ENCODE measurements around the gene CRY1.

Gene CRY1

GRCh38 chr12:106981788-106982187 lies 111.6 kb downstream of the CRY1 start:
- no peak for TF ChIP-seq CTCF (conservative IDR thresholded peaks at IDR 0.05)
- no peak overlapping the region for H3K27ac ChIP-seq

GRCh38 chr12:106980944-106981343 lies 112.4 kb downstream of the CRY1 start:
- no peak overlapping the region for H3K27ac ChIP-seq
- TF ChIP-seq CTCF (conservative IDR thresholded peaks at IDR 0.05) = no peak

GRCh38 chr12:106978035-106978800 lies 115.1 kb downstream of the CRY1 start:
- TF ChIP-seq CTCF (conservative IDR thresholded peaks at IDR 0.05) = no peak
- H3K27ac ChIP-seq = peak overlapping the region; percentile 38

- TF ChIP-seq CTCF (conservative IDR thresholded peaks at IDR 0.05) = no peak
Measured at GRCh38 chr12:106976668-106977067, 116.7 kb downstream of the CRY1 start.

GRCh38 chr12:106975993-106976658 lies 117.2 kb downstream of the CRY1 start:
- H3K27ac ChIP-seq = no peak overlapping the region
- TF ChIP-seq CTCF (conservative IDR thresholded peaks at IDR 0.05) = no peak

More at GRCh38 chr12:106976668-106977067, 116.7 kb downstream of the CRY1 start:
- no peak overlapping the region for H3K27ac ChIP-seq

GRCh38 chr12:106975098-106975497 lies 118.3 kb downstream of the CRY1 start:
- H3K27ac ChIP-seq = peak overlapping the region; percentile 48; the same call in 1 of the 2 replicates
- TF ChIP-seq CTCF (conservative IDR thresholded peaks at IDR 0.05) = no peak

- TF ChIP-seq CTCF (conservative IDR thresholded peaks at IDR 0.05) = no peak
- peak overlapping the region; percentile 48 for H3K27ac ChIP-seq
Measured at GRCh38 chr12:106974511-106974910, 118.8 kb downstream of the CRY1 start.

Data from VCaP (cell line).